ENCODE data around the gene MYBBP1A.
A peak's percentile ranks its signal among the peaks of the same experiment; 100 is the strongest.

GRCh38 chr17:4565209-4566141, 10.3 kb upstream of the MYBBP1A start:
- peak; percentile 66 to 74 (median 70) for TF ChIP-seq CTCF (IDR thresholded peaks at IDR 0.05)
- no peak for TF ChIP-seq POLR2A (IDR thresholded peaks at IDR 0.05)
- no peak for TF ChIP-seq EP300 (IDR thresholded peaks at IDR 0.05)
